GM12878 (cell line): ENCODE measurements around the gene PKHD1.

ENCODE experiments used
- CEBPB ChIP-seq, 2 experiments: fragments of 150-350 bp in 1 of 2; IDR thresholded peaks; 2 replicates each; pipeline ENCODE4 v1.6.1; 2012 to 2014; ENCODE audit warnings: low read depth in 2 of 2, low read length in 2 of 2, borderline replicate concordance in 1 of 2, inconsistent platforms in 1 of 2
- CTCF ChIP-seq, 3 experiments: IDR thresholded peaks in 2 of 3; conservative IDR thresholded peaks in 1 of 3; 2 replicates each; pipeline ENCODE4 v1.5.1; 2011; ENCODE audit warnings: low read depth in 3 of 3, low read length in 3 of 3, mild to moderate bottlenecking in 3 of 3, control low read depth in 2 of 3, moderate library complexity in 2 of 3, inconsistent platforms in 1 of 3, mixed read lengths in 1 of 3; ENCODE audit not compliant: control insufficient read depth in 2 of 3, insufficient read depth in 1 of 3; ENCODE audit errors: extremely low read depth in 1 of 3
- EP300 ChIP-seq, 2 experiments: fragments of 150-350 bp in 1 of 2; IDR thresholded peaks; 2 replicates each; pipeline ENCODE4 v1.6.1; 2011 to 2012; ENCODE audit warnings: low read depth in 2 of 2, low read length in 2 of 2, borderline replicate concordance in 1 of 2, improper control_type of control experiment in 1 of 2, inconsistent platforms in 1 of 2; ENCODE audit not compliant: control insufficient read depth in 1 of 2
- EZH2 ChIP-seq: IDR thresholded peaks from 2 replicates; pipeline ENCODE4 v1.6.1; 2012; ENCODE audit warnings: low read depth, mild to moderate bottlenecking, control low read depth, inconsistent platforms, low read length, borderline replicate concordance; ENCODE audit not compliant: control insufficient read depth
- FOXM1 ChIP-seq: IDR thresholded peaks from 2 replicates; pipeline ENCODE4 v1.6.1; 2012; ENCODE audit warnings: low read depth, mild to moderate bottlenecking, inconsistent platforms, low read length, moderate library complexity
- LARP7 ChIP-seq: fragments of 450-650 bp; IDR thresholded peaks from 2 replicates; pipeline ENCODE4 v1.6.1; 2017; ENCODE audit warnings: mild to moderate bottlenecking
- POLR2A ChIP-seq: IDR thresholded peaks from 2 replicates; pipeline ENCODE4 v1.6.1; 2011; ENCODE audit warnings: low read depth, mild to moderate bottlenecking, low read length
- SMAD5 ChIP-seq: IDR thresholded peaks from 2 replicates; pipeline ENCODE4 v1.6.1; 2016; ENCODE audit warnings: antibody characterized with exemption, low read depth
- TCF12 ChIP-seq: IDR thresholded peaks from 2 replicates; pipeline ENCODE4 v1.6.1; 2011; ENCODE audit warnings: low read depth, mild to moderate bottlenecking, low read length
- YY1 ChIP-seq: IDR thresholded peaks from 2 replicates; pipeline ENCODE4 v1.6.1; 2011; ENCODE audit warnings: low read depth, mild to moderate bottlenecking, low read length
- ZBTB40 ChIP-seq: fragments of 450-650 bp; IDR thresholded peaks from 2 replicates; pipeline ENCODE4 v1.6.1; 2016; ENCODE audit warnings: mild to moderate bottlenecking, moderate library complexity, borderline replicate concordance
- ZNF207 ChIP-seq: fragments of 450-650 bp; IDR thresholded peaks from 2 replicates; pipeline ENCODE4 v1.6.1; 2014; ENCODE audit warnings: antibody characterized with exemption, mild to moderate bottlenecking, borderline replicate concordance
- ZNF24 ChIP-seq: fragments of 450-650 bp; IDR thresholded peaks from 2 replicates; pipeline ENCODE4 v1.6.1; 2017; ENCODE audit warnings: antibody characterized with exemption, mild to moderate bottlenecking
- ZNF384 ChIP-seq: IDR thresholded peaks from 2 replicates; pipeline ENCODE4 v1.6.1; 2012; ENCODE audit warnings: low read depth, mild to moderate bottlenecking, low read length, improper control_type of control experiment, borderline replicate concordance

GRCh38 chr6:51926125-51926524 lies 161.3 kb downstream of the PKHD1 start:
- TF ChIP-seq ZNF384 = no peak
- TF ChIP-seq CTCF (IDR thresholded peaks at IDR 0.05 in 2 of 3, conservative IDR thresholded peaks at IDR 0.05 in 1 of 3; ENCODE audit: control insufficient read depth in 2 of 3, extremely low read depth in 1 of 3, insufficient read depth in 1 of 3, low read depth in 3 of 3, low read length in 3 of 3) = no peak
- TF ChIP-seq ZNF207 = no peak
- no peak for TF ChIP-seq ZNF24
- no peak for TF ChIP-seq CEBPB (IDR thresholded peaks at IDR 0.05; ENCODE audit: borderline replicate concordance in 1 of 2, low read depth in 2 of 2, low read length in 2 of 2)
- TF ChIP-seq FOXM1 = no peak
- TF ChIP-seq LARP7 = no peak
- no peak for TF ChIP-seq POLR2A
- peak; percentile 79 for TF ChIP-seq TCF12
- TF ChIP-seq YY1 = peak; percentile 67; the same call in 1 of the 2 replicates
- TF ChIP-seq SMAD5 = no peak
- no peak for TF ChIP-seq ZBTB40
- no peak for TF ChIP-seq EP300 (IDR thresholded peaks at IDR 0.05; ENCODE audit: borderline replicate concordance in 1 of 2, control insufficient read depth in 1 of 2, low read depth in 2 of 2, low read length in 2 of 2)
- TF ChIP-seq EZH2 = no peak
